HepG2 (cell line): ENCODE measurements around the gene C1RL. TPM values are rescaled to one million over a fixed set of nuclear protein-coding genes. Genes with fewer than 3 reads are reported as not detected.

Experiments
- FIP1L1 ChIP-seq: fragments of 200-400 bp; formaldehyde crosslinking; IDR thresholded peaks from 2 replicates; pipeline ENCODE4 v1.6.1; 2018; ENCODE audit warnings: low read depth, mild to moderate bottlenecking, low read length, moderate library complexity, borderline replicate concordance; ENCODE audit not compliant: insufficient read depth
- GATAD2A ChIP-seq: IDR thresholded peaks from 2 replicates; pipeline ENCODE4 v1.6.1; 2016
- HOXA3 ChIP-seq: sonication (generic); formaldehyde crosslinking; IDR thresholded peaks from 2 replicates; pipeline ENCODE4 v1.5.0; 2020; ENCODE audit warnings: missing genetic modification reagents
- NCOA2 ChIP-seq: sonication (generic); formaldehyde crosslinking; IDR thresholded peaks from 2 replicates; pipeline ENCODE4 v1.8.0; 2022; ENCODE audit warnings: inconsistent platforms
- NFKB2 ChIP-seq: sonication (generic); formaldehyde crosslinking; IDR thresholded peaks from 2 replicates; pipeline ENCODE4 v1.4.0; 2020; ENCODE audit warnings: missing genetic modification reagents, borderline replicate concordance
- NR3C1 ChIP-seq: sonication (generic); formaldehyde crosslinking; IDR thresholded peaks from 2 replicates; pipeline ENCODE4 v1.4.0; 2020; ENCODE audit warnings: missing genetic modification reagents
- PAF1 ChIP-seq: IDR thresholded peaks from 2 replicates; pipeline ENCODE4 v1.6.1; 2016; ENCODE audit warnings: missing genetic modification reagents, missing compliant biosample characterization
- PBX2 ChIP-seq: IDR thresholded peaks from 2 replicates; pipeline ENCODE4 v1.6.1; 2016; ENCODE audit warnings: control low read depth
- SMAD1 ChIP-seq: sonication (generic); formaldehyde crosslinking; IDR thresholded peaks from 2 replicates; pipeline ENCODE4 v1.4.0; 2020; ENCODE audit warnings: missing genetic modification reagents, low read depth, mild to moderate bottlenecking, borderline replicate concordance
- SMC3 ChIP-seq: IDR thresholded peaks from 2 replicates; pipeline ENCODE4 v1.6.1; 2011; ENCODE audit warnings: low read length, improper control_type of control experiment
- ZKSCAN8 ChIP-seq: IDR thresholded peaks from 2 replicates; pipeline ENCODE4 v1.6.1; 2016; ENCODE audit warnings: borderline replicate concordance, missing genetic modification reagents, missing compliant biosample characterization
- ZMYM4 ChIP-seq: sonication (generic); formaldehyde crosslinking; IDR thresholded peaks from 2 replicates; pipeline ENCODE4 v1.8.1; 2023; ENCODE audit warnings: mild to moderate bottlenecking, missing genetic modification reagents
- ZNF101 ChIP-seq: sonication (generic); formaldehyde crosslinking; IDR thresholded peaks from 2 replicates; pipeline ENCODE4 v1.4.0; 2020; ENCODE audit warnings: mild to moderate bottlenecking, low read depth, missing genetic modification reagents, borderline replicate concordance
- ZNF263 ChIP-seq: sonication (generic); formaldehyde crosslinking; IDR thresholded peaks from 2 replicates; pipeline ENCODE4 v1.4.0; 2020; ENCODE audit warnings: missing genetic modification reagents
- ZNF317 ChIP-seq: sonication (generic); formaldehyde crosslinking; IDR thresholded peaks from 2 replicates; pipeline ENCODE4 v1.5.0; 2020; ENCODE audit warnings: mild to moderate bottlenecking, missing genetic modification reagents
- ZNF614 ChIP-seq: IDR thresholded peaks from 2 replicates; pipeline ENCODE4 v1.6.1; 2018; ENCODE audit warnings: missing biosample characterization, missing genetic modification reagents, inconsistent platforms, borderline replicate concordance
- ZNF775 ChIP-seq: sonication (generic); formaldehyde crosslinking; IDR thresholded peaks from 2 replicates; pipeline ENCODE4 v1.4.0; 2020; ENCODE audit warnings: missing genetic modification reagents, mild to moderate bottlenecking, moderate library complexity, borderline replicate concordance
- ZSCAN20 ChIP-seq: sonication (generic); formaldehyde crosslinking; IDR thresholded peaks from 2 replicates; pipeline ENCODE4 v1.4.0; 2020; ENCODE audit warnings: missing genetic modification reagents, mild to moderate bottlenecking, borderline replicate concordance
- polyA plus RNA-seq, 8 experiments: library from polyadenylated mRNA; depleted of rRNA in 3 of 8; stranded (reverse) in 7 of 8; unstranded in 1 of 8; fragments of >200 nt; fragmentation: Illumina TruSeq in 4 of 8; extraction: Trizol in 4 of 8; gene quantifications; 2 replicates each; pipeline versions ENCODE4 v1.2.1 to v1.2.3, GENCODE V29; 2011 to 2016; ENCODE audit warnings: low read depth in 4 of 8, missing spikeins in 1 of 8, mixed read lengths in 1 of 8; ENCODE audit not compliant: insufficient read depth in 1 of 8
- total RNA-seq, 5 experiments: library from RNA; depleted of rRNA; stranded (reverse); fragments of >200 nt; fragmentation: Illumina TruSeq; extraction: Trizol; gene quantifications; 2 replicates each; pipeline ENCODE4 v1.2.3, GENCODE V29; 2016; ENCODE audit warnings: low read depth in 1 of 5
- TF ChIP-seq, protein P1 (sequence below): sonication (generic); formaldehyde crosslinking; IDR thresholded peaks from 2 replicates; pipeline ENCODE4 v1.4.0; 2020; ENCODE audit warnings: missing genetic modification reagents
- TF ChIP-seq, protein P2 (sequence below): sonication (generic); formaldehyde crosslinking; IDR thresholded peaks from 2 replicates; pipeline ENCODE4 v1.4.0; 2020; ENCODE audit warnings: missing genetic modification reagents
- TF ChIP-seq, protein P3 (sequence below): sonication (generic); formaldehyde crosslinking; conservative IDR thresholded peaks from 2 replicates; pipeline ENCODE4 v1.4.0; 2020; ENCODE audit warnings: missing genetic modification reagents
- TF ChIP-seq, protein P4 (sequence below): sonication (generic); formaldehyde crosslinking; IDR thresholded peaks from 2 replicates; pipeline ENCODE4 v1.5.1; 2020; ENCODE audit warnings: missing genetic modification reagents, mild to moderate bottlenecking, borderline replicate concordance

The C1RL gene
- total and polyA plus RNA-seq, 2 of the 13 experiments (the other 11 are each of a cell fraction or from before 2014, with no cell fraction given), result 28.9 to 53.1 TPM

GRCh38 chr12:7122811-7123769, 14.1 kb upstream of the C1RL start (continued):
- no peak for TF ChIP-seq ZKSCAN8 (CRISPR knock-in tag)
- TF ChIP-seq GATAD2A (CRISPR knock-in tag), result 0 out of 2 replicates have a peak, but pooled peaks have one; percentile 44
- TF ChIP-seq, protein P1, sequence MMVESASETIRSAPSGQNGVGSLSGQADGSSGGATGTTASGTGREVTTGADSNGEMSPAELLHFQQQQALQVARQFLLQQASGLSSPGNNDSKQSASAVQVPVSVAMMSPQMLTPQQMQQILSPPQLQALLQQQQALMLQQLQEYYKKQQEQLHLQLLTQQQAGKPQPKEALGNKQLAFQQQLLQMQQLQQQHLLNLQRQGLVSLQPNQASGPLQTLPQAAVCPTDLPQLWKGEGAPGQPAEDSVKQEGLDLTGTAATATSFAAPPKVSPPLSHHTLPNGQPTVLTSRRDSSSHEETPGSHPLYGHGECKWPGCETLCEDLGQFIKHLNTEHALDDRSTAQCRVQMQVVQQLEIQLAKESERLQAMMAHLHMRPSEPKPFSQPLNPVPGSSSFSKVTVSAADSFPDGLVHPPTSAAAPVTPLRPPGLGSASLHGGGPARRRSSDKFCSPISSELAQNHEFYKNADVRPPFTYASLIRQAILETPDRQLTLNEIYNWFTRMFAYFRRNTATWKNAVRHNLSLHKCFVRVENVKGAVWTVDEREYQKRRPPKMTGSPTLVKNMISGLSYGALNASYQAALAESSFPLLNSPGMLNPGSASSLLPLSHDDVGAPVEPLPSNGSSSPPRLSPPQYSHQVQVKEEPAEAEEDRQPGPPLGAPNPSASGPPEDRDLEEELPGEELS (CRISPR knock-in tag), result 0 out of 2 replicates have a peak, but pooled peaks have one; percentile 25
- TF ChIP-seq ZSCAN20 (CRISPR knock-in tag), result no peak
- peak; percentile 79 for TF ChIP-seq NCOA2
- TF ChIP-seq NFKB2 (CRISPR knock-in tag), result no peak
- TF ChIP-seq, protein P2, sequence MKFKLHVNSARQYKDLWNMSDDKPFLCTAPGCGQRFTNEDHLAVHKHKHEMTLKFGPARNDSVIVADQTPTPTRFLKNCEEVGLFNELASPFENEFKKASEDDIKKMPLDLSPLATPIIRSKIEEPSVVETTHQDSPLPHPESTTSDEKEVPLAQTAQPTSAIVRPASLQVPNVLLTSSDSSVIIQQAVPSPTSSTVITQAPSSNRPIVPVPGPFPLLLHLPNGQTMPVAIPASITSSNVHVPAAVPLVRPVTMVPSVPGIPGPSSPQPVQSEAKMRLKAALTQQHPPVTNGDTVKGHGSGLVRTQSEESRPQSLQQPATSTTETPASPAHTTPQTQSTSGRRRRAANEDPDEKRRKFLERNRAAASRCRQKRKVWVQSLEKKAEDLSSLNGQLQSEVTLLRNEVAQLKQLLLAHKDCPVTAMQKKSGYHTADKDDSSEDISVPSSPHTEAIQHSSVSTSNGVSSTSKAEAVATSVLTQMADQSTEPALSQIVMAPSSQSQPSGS (CRISPR knock-in tag), result no peak
- no peak for TF ChIP-seq PAF1 (CRISPR knock-in tag)
- TF ChIP-seq, protein P3, sequence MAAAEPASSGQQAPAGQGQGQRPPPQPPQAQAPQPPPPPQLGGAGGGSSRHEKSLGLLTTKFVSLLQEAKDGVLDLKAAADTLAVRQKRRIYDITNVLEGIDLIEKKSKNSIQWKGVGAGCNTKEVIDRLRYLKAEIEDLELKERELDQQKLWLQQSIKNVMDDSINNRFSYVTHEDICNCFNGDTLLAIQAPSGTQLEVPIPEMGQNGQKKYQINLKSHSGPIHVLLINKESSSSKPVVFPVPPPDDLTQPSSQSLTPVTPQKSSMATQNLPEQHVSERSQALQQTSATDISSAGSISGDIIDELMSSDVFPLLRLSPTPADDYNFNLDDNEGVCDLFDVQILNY (CRISPR knock-in tag), result no peak
- no peak for TF ChIP-seq ZNF317 (CRISPR knock-in tag)
- TF ChIP-seq SMAD1, result no peak
- 0 out of 2 replicates have a peak, but pooled peaks have one; percentile 29 for TF ChIP-seq HOXA3
- no peak for TF ChIP-seq ZNF775 (CRISPR knock-in tag)
- TF ChIP-seq, protein P4, sequence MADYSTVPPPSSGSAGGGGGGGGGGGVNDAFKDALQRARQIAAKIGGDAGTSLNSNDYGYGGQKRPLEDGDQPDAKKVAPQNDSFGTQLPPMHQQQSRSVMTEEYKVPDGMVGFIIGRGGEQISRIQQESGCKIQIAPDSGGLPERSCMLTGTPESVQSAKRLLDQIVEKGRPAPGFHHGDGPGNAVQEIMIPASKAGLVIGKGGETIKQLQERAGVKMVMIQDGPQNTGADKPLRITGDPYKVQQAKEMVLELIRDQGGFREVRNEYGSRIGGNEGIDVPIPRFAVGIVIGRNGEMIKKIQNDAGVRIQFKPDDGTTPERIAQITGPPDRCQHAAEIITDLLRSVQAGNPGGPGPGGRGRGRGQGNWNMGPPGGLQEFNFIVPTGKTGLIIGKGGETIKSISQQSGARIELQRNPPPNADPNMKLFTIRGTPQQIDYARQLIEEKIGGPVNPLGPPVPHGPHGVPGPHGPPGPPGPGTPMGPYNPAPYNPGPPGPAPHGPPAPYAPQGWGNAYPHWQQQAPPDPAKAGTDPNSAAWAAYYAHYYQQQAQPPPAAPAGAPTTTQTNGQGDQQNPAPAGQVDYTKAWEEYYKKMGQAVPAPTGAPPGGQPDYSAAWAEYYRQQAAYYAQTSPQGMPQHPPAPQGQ (CRISPR knock-in tag), result no peak
- no peak for TF ChIP-seq PBX2
- TF ChIP-seq ZMYM4 (CRISPR knock-in tag), result peak; percentile 21; the same call in 1 of the 2 replicates
- no peak for TF ChIP-seq SMC3
- TF ChIP-seq FIP1L1, result no peak
- TF ChIP-seq ZNF614 (CRISPR knock-in tag), result no peak
- TF ChIP-seq NR3C1 (CRISPR knock-in tag), result no peak
- TF ChIP-seq ZNF263 (CRISPR knock-in tag), result 0 out of 2 replicates have a peak, but pooled peaks have one; percentile 17
- no peak for TF ChIP-seq ZNF101 (CRISPR knock-in tag)
